Ascending aorta (tissue), 2 donors: ENCODE results near the gene SAMHD1. TPM values are rescaled to one million over a fixed set of nuclear protein-coding genes. Genes with fewer than 3 reads are reported as not detected.
A peak's percentile ranks its signal among the peaks of the same experiment; 100 is the strongest.
"Not testable (repeated sequence)": the region's sequence is repeated elsewhere in the genome, so short reads cannot be mapped to it uniquely, and the experiment has no call there.

Source experiments
- DNase-seq, 2 donors: peaks; one replicate each; pipeline ENCODE4 v3.0.0-alpha.2; 2019; ENCODE audit warnings: low spot score in 2 of 2
- H3K27ac ChIP-seq, 2 donors: fragments of 200-600 bp; sonication (generic); one replicate each; pipeline ENCODE4 v1.5.1; 2016 to 2017; ENCODE audit warnings: mild to moderate bottlenecking in 1 of 2
- H3K27me3 ChIP-seq: fragments of 200-600 bp; sonication (generic); one replicate; pipeline ENCODE4 v1.5.1; 2017
- H3K36me3 ChIP-seq, 2 donors: fragments of 200-600 bp; sonication (generic); one replicate each; pipeline ENCODE4 v1.5.1; 2016
- H3K4me1 ChIP-seq, 2 donors: fragments of 200-600 bp; sonication (generic); one replicate each; pipeline ENCODE4 v1.5.1; 2016 to 2017; ENCODE audit warnings: mild to moderate bottlenecking in 1 of 2
- H3K4me3 ChIP-seq, 2 donors: fragments of 200-600 bp; sonication (generic); one replicate each; pipeline ENCODE4 v1.5.1; 2016 to 2017; ENCODE audit warnings: mild to moderate bottlenecking in 1 of 2
- H3K9me3 ChIP-seq, 2 donors: fragments of 200-600 bp; sonication (generic); one replicate each; pipeline ENCODE4 v1.5.1; 2016
- intact Hi-C: fragments of 100-400 bp; cut with DNase I; formaldehyde crosslinking; loops from one replicate; pipeline ENCODE4 v1.15.1; 2023
- total RNA-seq: library from RNA; depleted of rRNA; stranded (reverse); fragments of >200 nt; gene quantifications from one replicate; pipeline ENCODE4 v1.1.0, GENCODE V29; 2016
- TF ChIP-seq, protein P1 (sequence below), 3 experiments: fragments of 200-600 bp in 2 of 3; fragments of 450-650 bp in 1 of 3; sonication (generic) in 2 of 3; IDR thresholded peaks; one replicate each; pipeline ENCODE4 v1.5.1; 2016 to 2019; ENCODE audit warnings: antibody characterized with exemption in 3 of 3, mild to moderate bottlenecking in 1 of 3, moderate library complexity in 1 of 3

Gene SAMHD1
- total RNA-seq, 1 donor from 2014 or later = 163 TPM

DNA sequence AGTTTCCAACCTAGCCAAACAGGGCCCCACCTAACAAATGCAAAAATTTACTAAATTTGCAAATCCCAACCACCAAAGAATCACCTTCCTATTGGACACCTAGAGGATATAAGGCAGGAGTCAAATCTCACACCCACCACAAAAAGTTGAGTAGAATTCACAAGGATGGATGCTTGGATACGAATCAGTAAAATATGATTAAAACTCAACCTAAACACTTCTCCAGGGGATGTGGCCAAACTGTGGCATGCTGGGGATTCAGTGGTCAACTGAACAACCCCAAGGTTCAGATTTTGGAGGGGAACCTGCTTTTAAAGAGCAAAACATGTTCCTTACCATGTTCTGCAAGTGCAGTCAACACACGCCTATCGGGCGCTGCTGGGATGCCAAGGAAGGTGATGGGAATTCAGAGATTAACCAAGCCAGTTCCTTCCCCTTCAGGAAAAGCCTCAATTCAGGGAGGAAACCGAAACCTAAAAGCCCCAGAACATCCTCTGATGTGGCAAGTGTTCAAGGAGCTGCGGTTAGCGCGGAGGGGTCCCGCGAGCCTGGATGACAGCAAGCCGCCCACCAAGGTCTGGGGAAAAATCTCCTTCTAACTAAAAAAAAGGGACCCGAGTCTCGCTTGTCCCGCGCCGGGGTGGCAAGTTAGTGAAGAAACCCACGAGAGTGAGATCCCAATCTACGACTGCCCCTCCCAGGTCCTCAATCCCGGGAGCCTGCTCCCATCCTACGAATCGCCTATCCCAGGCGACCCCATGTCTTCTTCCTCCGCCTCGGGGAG, 902 bp downstream of the SAMHD1 start:
- peak in 1 of 2 donors; percentile 71 for DNase-seq
- intact Hi-C loops = no loop called here
- no peaks in the 10 kb centered on the region for H3K27me3 ChIP-seq
- H3K36me3 ChIP-seq = peaks cover 0 to 9% of the 10 kb centered on the region in 2 donors
- H3K27ac ChIP-seq = peak overlapping the region; percentile 76 to 94
- H3K4me1 ChIP-seq = peaks cover 0 to 6% of the 10 kb centered on the region in 2 donors
- H3K9me3 ChIP-seq = no peaks in the 10 kb centered on the region
- TF ChIP-seq, protein P1, sequence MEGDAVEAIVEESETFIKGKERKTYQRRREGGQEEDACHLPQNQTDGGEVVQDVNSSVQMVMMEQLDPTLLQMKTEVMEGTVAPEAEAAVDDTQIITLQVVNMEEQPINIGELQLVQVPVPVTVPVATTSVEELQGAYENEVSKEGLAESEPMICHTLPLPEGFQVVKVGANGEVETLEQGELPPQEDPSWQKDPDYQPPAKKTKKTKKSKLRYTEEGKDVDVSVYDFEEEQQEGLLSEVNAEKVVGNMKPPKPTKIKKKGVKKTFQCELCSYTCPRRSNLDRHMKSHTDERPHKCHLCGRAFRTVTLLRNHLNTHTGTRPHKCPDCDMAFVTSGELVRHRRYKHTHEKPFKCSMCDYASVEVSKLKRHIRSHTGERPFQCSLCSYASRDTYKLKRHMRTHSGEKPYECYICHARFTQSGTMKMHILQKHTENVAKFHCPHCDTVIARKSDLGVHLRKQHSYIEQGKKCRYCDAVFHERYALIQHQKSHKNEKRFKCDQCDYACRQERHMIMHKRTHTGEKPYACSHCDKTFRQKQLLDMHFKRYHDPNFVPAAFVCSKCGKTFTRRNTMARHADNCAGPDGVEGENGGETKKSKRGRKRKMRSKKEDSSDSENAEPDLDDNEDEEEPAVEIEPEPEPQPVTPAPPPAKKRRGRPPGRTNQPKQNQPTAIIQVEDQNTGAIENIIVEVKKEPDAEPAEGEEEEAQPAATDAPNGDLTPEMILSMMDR (IDR thresholded peaks at IDR 0.05) = no peak
- peak overlapping the region; percentile 72 to 98 for H3K4me3 ChIP-seq

DNA sequence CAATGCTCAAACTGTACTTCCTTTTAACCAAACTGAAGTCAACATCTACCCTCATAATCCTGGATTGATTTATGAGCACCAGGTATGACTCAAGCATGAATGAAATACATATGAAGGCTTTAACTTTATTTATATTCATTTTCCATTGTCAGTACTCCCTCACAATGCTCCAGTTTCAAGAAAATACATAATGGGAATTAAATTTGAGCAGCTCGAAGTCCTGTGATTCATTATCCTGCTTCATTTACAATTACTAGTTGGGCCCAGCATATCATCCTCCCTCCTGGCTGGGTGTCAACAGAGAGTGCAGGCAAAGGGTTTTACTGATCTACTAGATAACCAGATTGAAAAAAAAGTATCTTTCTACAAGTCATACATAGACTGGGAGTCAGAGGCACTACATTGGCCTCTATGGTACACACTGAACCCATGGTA, 10.1 kb downstream of the SAMHD1 start:
- Histone ChIP-seq H3K36me3 (peaks cover 3 to 52% of the 10 kb centered on the region in 2 donors), H3K4me1 (peaks cover 0 to 24% of the 10 kb centered on the region in 2 donors)

DNA sequence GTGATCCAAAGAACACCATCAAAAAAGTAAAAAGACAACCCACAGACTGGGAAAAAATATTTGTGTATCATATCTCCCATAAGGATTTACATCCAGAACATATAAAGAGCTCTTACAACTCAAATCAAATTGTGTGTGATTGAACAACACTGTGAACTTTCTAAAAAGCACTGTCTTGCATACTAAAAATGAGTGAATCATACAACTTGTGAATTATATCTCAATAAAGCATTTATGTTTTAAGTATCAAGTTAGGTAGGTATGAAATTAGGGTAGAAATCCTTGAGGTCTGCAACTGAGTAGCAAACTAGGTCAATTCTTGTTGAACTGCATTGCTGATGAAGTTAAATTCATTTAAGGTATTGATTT, 14.1 kb downstream of the SAMHD1 start:
- Histone ChIP-seq H3K36me3 (peaks cover 12 to 55% of the 10 kb centered on the region in 2 donors), H3K27ac (peak overlapping the region; percentile 40 to 44)

More for the DNA sequence above, 10.1 kb downstream of the SAMHD1 start:
- H3K27me3 ChIP-seq = no peaks in the 10 kb centered on the region
- no peak overlapping the region for H3K4me3 ChIP-seq
- intact Hi-C loops = no loop called here
- DNase-seq = no peak
- H3K27ac ChIP-seq = peak overlapping the region; percentile 67 to 77
- H3K9me3 ChIP-seq = no peaks in the 10 kb centered on the region
- TF ChIP-seq, protein P1 (IDR thresholded peaks at IDR 0.05) = no peak

DNA sequence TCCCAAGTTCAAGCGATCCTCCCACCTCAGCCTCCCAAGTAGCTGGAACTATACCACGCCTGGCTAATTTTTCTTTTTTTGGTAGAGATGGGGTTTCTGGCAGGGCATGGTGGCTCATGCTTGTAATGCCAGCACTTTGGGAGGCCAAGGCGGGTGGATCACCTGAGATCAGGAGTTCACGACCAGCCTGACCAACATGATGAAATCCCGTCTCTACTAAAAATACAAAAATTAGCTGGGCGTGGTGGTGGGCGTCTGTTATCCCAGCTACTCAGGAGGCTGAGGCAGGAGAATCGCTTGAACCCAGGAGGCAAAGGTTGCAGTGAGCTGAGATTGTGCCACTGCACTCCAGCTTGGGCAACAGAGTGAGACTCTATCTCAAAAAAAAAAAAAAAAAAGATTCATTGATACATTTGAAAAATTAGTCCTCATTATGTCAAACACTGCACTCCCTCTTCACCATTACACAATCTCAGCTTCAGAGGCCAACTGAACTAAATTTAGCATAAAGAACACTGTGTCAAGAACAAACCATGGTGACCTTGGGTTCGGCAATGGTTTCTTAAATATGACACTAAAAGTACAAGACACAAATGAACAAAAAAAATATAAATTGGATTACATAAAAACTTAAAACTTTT, 14.6 kb downstream of the SAMHD1 start:
- Histone ChIP-seq H3K36me3 (peaks cover 15 to 54% of the 10 kb centered on the region in 2 donors), H3K4me1 (peaks cover 0 to 15% of the 10 kb centered on the region in 2 donors)

More for the DNA sequence above, 14.1 kb downstream of the SAMHD1 start:
- DNase-seq = no peak
- H3K4me3 ChIP-seq = no peak overlapping the region
- TF ChIP-seq, protein P1 (IDR thresholded peaks at IDR 0.05) = no peak
- H3K9me3 ChIP-seq = no peaks in the 10 kb centered on the region
- intact Hi-C loops = no loop called here
- H3K27me3 ChIP-seq = no peaks in the 10 kb centered on the region
- peaks cover 0 to 15% of the 10 kb centered on the region in 2 donors for H3K4me1 ChIP-seq

DNA sequence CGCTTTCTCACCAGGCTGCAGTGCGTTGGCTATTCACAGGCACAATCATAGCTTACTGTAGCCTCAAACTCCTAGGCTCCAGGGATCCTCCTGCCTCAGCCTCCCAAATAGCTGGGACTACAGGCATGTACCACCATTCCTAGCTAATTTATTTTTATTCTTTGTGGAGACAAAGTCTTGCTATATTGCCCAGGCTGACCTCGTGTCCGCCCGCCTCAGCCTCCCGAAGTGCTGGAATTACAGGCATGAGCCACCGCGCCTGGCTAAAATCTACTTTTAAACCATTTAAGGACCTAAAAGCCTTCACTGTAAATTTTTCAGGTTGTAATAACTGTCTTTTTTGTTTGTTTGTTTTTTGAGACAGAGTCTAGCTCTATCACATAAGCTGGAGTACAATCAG, 15.2 kb downstream of the SAMHD1 start:
- intact Hi-C loops = no loop called here
- H3K4me3 ChIP-seq = no peak overlapping the region
- H3K27me3 ChIP-seq = no peaks in the 10 kb centered on the region
- no peaks in the 10 kb centered on the region for H3K9me3 ChIP-seq
- DNase-seq = no peak
- peaks cover 0 to 13% of the 10 kb centered on the region in 2 donors for H3K4me1 ChIP-seq
- peaks cover 16 to 58% of the 10 kb centered on the region in 2 donors for H3K36me3 ChIP-seq
- TF ChIP-seq, protein P1 (IDR thresholded peaks at IDR 0.05) = no peak
- H3K27ac ChIP-seq = peak overlapping the region; percentile 47 to 53

More for the DNA sequence above, 14.6 kb downstream of the SAMHD1 start:
- H3K9me3 ChIP-seq, H3K4me3 ChIP-seq, H3K27me3 ChIP-seq, DNase-seq, intact Hi-C loops: not testable (repeated sequence)
- H3K27ac ChIP-seq = peak overlapping the region; percentile 47 to 53

DNA sequence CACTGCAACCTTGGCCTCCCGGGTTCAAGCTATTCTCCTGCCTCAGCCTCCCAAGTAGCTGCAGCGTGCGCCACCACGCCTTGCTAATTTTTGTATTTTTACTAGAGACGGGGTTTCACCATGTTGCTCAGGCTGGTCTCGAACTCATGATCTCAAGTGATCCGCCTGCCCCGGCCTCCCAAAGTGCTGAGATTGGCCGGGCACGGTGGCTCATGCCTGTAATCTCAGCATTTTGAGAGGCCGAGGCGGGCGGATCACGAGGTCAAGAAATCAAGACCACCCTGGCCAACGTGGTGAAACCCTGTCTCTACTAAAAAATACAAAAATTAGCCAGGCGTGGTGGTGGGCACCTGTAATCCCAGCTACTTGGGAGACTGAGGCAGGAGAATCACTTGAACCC, 17.9 kb downstream of the SAMHD1 start:
- H3K4me3 ChIP-seq, intact Hi-C loops, H3K9me3 ChIP-seq, H3K27me3 ChIP-seq, DNase-seq, H3K27ac ChIP-seq: not testable (repeated sequence)
- H3K4me1 ChIP-seq = peaks cover 0 to 13% of the 10 kb centered on the region in 2 donors
- peaks cover 27 to 75% of the 10 kb centered on the region in 2 donors for H3K36me3 ChIP-seq
